ENCODE data around the gene TMA7B. TPM values are rescaled to one million over a fixed set of nuclear protein-coding genes. Genes with fewer than 3 reads are reported as not detected.

Gene TMA7B
- total and polyA plus RNA-seq, 2 donors (not counting 1 experiment from before 2014, with no cell fraction given) = 0.85 to 1.4 TPM

DNA sequence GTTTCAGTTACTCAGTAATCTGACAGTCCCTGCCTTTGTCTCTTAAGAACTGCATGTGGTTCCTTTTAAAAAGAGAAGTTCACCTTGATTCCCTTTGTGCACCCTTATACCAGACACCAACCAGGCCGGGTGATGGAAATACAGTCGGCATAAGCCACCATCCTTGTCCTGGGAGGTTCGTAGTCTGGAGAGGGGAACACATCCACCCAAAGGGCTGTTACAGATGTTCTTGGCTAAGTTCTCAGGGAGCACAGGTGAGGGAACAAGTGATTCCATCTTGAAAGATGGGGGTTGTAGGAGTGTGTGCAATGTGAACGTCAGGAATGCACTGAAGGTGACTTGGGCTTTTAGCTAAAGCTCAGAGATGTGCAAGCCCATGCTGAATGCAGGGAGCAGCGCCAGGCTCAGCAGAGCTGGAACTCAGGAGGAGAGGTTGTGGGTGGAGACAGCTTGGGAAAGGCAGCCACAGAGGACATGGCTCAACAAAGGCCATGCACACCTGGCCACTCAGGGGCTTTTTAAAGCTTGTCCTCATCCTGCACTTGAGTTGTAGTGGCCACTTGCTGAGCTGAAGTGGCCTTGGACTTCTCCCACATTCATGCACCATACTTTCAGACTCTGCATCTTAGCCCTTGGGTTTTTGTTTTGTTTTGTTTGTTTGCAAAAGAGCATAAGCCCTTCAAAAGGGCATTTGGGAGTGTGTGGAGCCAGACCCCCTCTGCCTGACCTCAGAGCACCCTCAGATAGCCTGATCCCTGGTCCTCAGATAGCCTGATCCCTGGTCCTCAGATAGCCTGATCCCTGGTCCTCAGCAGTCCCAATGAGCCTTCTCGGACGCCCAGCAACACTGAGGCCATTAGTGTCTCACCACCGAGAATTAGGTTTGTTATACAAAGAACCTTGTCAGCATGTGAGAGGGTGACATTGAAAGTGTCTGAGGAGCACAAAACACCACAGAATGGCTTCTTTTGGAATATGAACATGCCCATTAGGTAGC, 12.7 kb upstream of the TMA7B start:
- Histone ChIP-seq H3K27me3 (replicated peaks in 1 of 4; ENCODE audit: control extremely low read depth in 1 of 4, control insufficient read depth in 3 of 4, insufficient read depth in 4 of 4, low read length in 3 of 4) (no peaks in the 10 kb centered on the region), H3K4me1 (ENCODE audit: control insufficient read depth in 2 of 2, insufficient read depth in 2 of 2, low read length in 2 of 2) (peaks cover 76 to 84% of the 10 kb centered on the region in 2 donors), H3K27ac (ENCODE audit: low read length in 2 of 2) (peak overlapping the region; percentile 23 to 40), H3K4me2 (replicated peaks; ENCODE audit: low read depth, low read length, poor library complexity, severe bottlenecking) (peak overlapping the region; percentile 61), H2AFZ (ENCODE audit: insufficient read depth, low read depth, low read length, poor library complexity, severe bottlenecking) (no peak overlapping the region), H3K79me2 (ENCODE audit: control insufficient read depth, insufficient read depth, low read length) (peaks cover 34% of the 10 kb centered on the region), H3K4me3 (ENCODE audit: control extremely low read depth in 1 of 5, extremely low read depth in 1 of 5, insufficient read depth in 1 of 5, low read depth in 2 of 5, low read length in 4 of 5) (peak overlapping the region in 1 of 5 experiments; percentile 17), H3K9me3 (ENCODE audit: control extremely low read depth in 1 of 3, control insufficient read depth in 2 of 3, insufficient read depth in 1 of 3, low read length in 2 of 3) (no peaks in the 10 kb centered on the region), H4K20me1 (ENCODE audit: control insufficient read depth, insufficient read depth, low read length, poor library complexity, severe bottlenecking) (no peaks in the 10 kb centered on the region), H3K36me3 (replicated peaks in 1 of 2; ENCODE audit: control extremely low read depth in 1 of 2, control insufficient read depth in 1 of 2, extremely low read depth in 1 of 2, insufficient read depth in 2 of 2, low read length in 1 of 2) (peaks cover 0 to 9% of the 10 kb centered on the region in 2 experiments), H3K9ac (ENCODE audit: low read length) (peak overlapping the region; percentile 14)
- no peaks in the 10 kb centered on the region for H3K27me3 Mint-ChIP-seq
- ATAC-seq (ENCODE audit: low read depth) (peak; percentile 78), DNase-seq (no peak)
- peak overlapping the region; percentile 76 for H3K4me3 Mint-ChIP-seq
- POLR2A ChIA-PET = no interaction called here
- H3K4me1 Mint-ChIP-seq = peaks cover 75% of the 10 kb centered on the region
- CTCF ChIA-PET = interaction anchor here (0.6 to 3.5 kb wide), 9 partner anchors 14 to 673 kb away, joined by 3 to 17 read pairs (median 3); no protein-coding TSS in a partner anchor
- H3K9me3 Mint-ChIP-seq (ENCODE audit: insufficient read depth) = no peaks in the 10 kb centered on the region
- TF ChIP-seq, protein P1, sequence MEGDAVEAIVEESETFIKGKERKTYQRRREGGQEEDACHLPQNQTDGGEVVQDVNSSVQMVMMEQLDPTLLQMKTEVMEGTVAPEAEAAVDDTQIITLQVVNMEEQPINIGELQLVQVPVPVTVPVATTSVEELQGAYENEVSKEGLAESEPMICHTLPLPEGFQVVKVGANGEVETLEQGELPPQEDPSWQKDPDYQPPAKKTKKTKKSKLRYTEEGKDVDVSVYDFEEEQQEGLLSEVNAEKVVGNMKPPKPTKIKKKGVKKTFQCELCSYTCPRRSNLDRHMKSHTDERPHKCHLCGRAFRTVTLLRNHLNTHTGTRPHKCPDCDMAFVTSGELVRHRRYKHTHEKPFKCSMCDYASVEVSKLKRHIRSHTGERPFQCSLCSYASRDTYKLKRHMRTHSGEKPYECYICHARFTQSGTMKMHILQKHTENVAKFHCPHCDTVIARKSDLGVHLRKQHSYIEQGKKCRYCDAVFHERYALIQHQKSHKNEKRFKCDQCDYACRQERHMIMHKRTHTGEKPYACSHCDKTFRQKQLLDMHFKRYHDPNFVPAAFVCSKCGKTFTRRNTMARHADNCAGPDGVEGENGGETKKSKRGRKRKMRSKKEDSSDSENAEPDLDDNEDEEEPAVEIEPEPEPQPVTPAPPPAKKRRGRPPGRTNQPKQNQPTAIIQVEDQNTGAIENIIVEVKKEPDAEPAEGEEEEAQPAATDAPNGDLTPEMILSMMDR (IDR thresholded peaks at IDR 0.05) = no peak
- no peak for TF ChIP-seq EZH2 (IDR thresholded peaks at IDR 0.05; ENCODE audit: borderline replicate concordance, insufficient read depth, low read depth, low read length, poor library complexity, severe bottlenecking)
- H3K27ac Mint-ChIP-seq = peak overlapping the region; percentile 80
- 88% methylated on average over 7 of the region's 8 CpGs for WGBS (ENCODE audit: insufficient coverage)
- intact Hi-C loops (cut with micrococcal nuclease) = no loop called here

Measured in B cell (primary cell).